Muscle layer of colon (tissue), 2 donors: ENCODE data around the gene EMSY.
"Not testable (repeated sequence)": the region's sequence is repeated elsewhere in the genome, so short reads cannot be mapped to it uniquely, and the experiment has no call there.

Experiments used
- H3K27ac ChIP-seq: one replicate; pipeline ENCODE4 v1.7.0; 2013; ENCODE audit warnings: low read depth, mild to moderate bottlenecking, low read length, moderate library complexity
- H3K27me3 ChIP-seq, 2 donors: one replicate each; pipeline ENCODE4 v1.7.0; 2013; ENCODE audit warnings: low read length in 2 of 2, mild to moderate bottlenecking in 2 of 2; ENCODE audit not compliant: insufficient read depth in 2 of 2, control insufficient read depth in 1 of 2
- H3K36me3 ChIP-seq: one replicate; pipeline ENCODE4 v1.7.0; 2013; ENCODE audit warnings: mild to moderate bottlenecking, low read length; ENCODE audit not compliant: insufficient read depth
- H3K4me1 ChIP-seq: one replicate; pipeline ENCODE4 v1.7.0; 2013; ENCODE audit warnings: mild to moderate bottlenecking, low read length; ENCODE audit not compliant: insufficient read depth
- H3K4me3 ChIP-seq, 2 donors: one replicate each; pipeline ENCODE4 v1.7.0; 2013; ENCODE audit warnings: low read length in 2 of 2, low read depth in 1 of 2, mild to moderate bottlenecking in 1 of 2, moderate library complexity in 1 of 2
- H3K9ac ChIP-seq: one replicate; pipeline ENCODE4 v1.7.0; 2013; ENCODE audit warnings: low read length
- H3K9me3 ChIP-seq: one replicate; pipeline ENCODE4 v1.7.0; 2013; ENCODE audit warnings: mild to moderate bottlenecking, low read length
- donor health status: abdominal sarcoma.
- donor health status: Adenocarcinoma of cecum.

EMSY gene, protein sequence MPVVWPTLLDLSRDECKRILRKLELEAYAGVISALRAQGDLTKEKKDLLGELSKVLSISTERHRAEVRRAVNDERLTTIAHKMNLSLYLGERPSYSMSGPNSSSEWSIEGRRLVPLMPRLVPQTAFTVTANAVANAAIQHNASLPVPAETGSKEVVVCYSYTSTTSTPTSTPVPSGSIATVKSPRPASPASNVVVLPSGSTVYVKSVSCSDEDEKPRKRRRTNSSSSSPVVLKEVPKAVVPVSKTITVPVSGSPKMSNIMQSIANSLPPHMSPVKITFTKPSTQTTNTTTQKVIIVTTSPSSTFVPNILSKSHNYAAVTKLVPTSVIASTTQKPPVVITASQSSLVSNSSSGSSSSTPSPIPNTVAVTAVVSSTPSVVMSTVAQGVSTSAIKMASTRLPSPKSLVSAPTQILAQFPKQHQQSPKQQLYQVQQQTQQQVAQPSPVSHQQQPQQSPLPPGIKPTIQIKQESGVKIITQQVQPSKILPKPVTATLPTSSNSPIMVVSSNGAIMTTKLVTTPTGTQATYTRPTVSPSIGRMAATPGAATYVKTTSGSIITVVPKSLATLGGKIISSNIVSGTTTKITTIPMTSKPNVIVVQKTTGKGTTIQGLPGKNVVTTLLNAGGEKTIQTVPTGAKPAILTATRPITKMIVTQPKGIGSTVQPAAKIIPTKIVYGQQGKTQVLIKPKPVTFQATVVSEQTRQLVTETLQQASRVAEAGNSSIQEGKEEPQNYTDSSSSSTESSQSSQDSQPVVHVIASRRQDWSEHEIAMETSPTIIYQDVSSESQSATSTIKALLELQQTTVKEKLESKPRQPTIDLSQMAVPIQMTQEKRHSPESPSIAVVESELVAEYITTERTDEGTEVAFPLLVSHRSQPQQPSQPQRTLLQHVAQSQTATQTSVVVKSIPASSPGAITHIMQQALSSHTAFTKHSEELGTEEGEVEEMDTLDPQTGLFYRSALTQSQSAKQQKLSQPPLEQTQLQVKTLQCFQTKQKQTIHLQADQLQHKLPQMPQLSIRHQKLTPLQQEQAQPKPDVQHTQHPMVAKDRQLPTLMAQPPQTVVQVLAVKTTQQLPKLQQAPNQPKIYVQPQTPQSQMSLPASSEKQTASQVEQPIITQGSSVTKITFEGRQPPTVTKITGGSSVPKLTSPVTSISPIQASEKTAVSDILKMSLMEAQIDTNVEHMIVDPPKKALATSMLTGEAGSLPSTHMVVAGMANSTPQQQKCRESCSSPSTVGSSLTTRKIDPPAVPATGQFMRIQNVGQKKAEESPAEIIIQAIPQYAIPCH (N-terminal part only)

DNA sequence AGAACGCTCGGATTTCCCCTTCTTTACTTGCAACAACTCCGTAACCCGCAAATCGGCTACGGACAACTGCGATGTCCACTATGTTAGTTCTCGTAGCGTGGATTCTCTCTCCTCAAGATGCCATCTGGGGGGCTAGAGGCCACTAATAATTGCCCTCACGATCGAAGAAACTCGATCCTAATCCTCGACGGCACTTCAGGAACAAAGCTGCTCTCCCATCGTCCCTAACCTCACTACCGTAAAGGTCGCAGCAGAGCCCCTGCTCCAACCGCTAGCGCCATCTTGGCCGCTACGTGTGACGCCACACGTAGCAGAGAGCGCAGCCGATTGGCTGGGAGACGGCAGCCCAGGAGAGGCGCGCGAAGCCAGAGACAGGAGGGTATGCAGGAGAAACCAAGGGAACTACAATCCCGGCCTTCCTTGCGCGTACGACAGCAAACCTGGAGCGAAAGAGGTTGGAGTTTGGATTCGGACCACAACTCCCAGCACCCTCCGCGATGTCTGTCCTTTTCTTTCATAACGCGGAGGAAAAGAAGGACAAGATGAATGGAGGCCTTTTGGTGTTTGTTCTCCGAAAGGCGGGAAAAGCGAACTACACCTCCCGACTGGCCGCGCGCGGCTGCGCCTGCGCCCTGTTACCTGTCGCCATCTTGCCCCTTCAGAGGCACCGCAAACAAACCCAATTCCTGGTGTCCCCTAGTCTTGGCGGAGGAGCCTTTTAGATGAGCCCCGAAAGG lies at the start of gene EMSY:
EMSY (plus strand) TSS at position 635 of the 737 bp plus-strand sequence. CDS start 1,921 bp downstream, outside the sequence.
- Histone ChIP-seq H3K9me3 (no peaks in the 10 kb centered on the region), H3K27me3 (no peaks in the 10 kb centered on the region), H3K36me3 (peaks cover 11% of the 10 kb centered on the region), H3K4me3 (peak within 1 kb of the TSS; percentile 95 to 97), H3K27ac (peak within 1 kb of the TSS; percentile 87), H3K4me1 (peaks cover 12% of the 10 kb centered on the region), H3K9ac (peak within 1 kb of the TSS; percentile 99)

DNA sequence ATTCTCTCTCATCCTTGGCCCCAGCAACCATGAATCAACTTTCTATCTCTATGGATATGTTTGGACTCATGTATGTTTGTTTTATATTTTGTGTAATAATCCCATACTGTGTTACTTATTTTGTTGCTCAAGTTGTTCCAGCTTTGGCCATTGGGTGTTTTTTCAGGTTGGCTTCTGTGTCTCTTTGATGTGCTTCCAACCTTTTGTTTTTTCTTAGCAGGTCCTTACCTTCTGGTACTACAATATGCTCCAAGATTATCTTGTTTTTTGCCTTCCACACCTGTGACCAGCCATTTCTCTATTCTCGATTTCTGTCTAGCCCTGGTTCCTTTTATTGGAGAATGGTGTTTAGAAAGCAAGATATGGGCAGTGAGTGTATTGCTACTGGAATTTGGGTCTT lies 49.5 kb upstream of the EMSY start:
- no peaks in the 10 kb centered on the region for H3K27me3 ChIP-seq
- no peak overlapping the region for H3K4me3 ChIP-seq
- no peak overlapping the region for H3K27ac ChIP-seq
- no peak overlapping the region for H3K9ac ChIP-seq
- H3K36me3 ChIP-seq: no peaks in the 10 kb centered on the region
- H3K9me3 ChIP-seq: no peaks in the 10 kb centered on the region
- H3K4me1 ChIP-seq: peaks cover 7% of the 10 kb centered on the region

DNA sequence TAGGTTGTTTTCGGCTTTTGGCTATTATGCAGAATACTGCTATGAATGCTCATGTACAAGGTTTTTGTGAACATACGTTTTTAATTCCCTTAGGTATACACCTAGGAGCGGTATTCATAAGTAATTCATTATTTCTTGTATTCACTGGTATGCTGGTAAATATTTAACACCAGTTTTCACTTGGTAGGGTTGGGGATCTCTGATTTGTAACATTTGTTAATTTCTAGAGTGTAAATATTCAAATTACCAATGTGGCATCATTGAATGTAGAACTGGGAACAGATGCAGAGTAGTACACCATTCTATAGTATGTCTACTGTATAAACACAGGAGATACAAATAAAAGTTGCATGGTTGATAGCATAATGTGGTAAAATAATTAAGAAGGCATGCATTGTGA lies 47.4 kb upstream of the EMSY start:
- Histone ChIP-seq H3K4me1 (no peaks in the 10 kb centered on the region), H3K4me3 (no peak overlapping the region), H3K27ac (no peak overlapping the region), H3K9me3 (no peaks in the 10 kb centered on the region), H3K36me3 (no peaks in the 10 kb centered on the region), H3K9ac (no peak overlapping the region), H3K27me3 (no peaks in the 10 kb centered on the region)

DNA sequence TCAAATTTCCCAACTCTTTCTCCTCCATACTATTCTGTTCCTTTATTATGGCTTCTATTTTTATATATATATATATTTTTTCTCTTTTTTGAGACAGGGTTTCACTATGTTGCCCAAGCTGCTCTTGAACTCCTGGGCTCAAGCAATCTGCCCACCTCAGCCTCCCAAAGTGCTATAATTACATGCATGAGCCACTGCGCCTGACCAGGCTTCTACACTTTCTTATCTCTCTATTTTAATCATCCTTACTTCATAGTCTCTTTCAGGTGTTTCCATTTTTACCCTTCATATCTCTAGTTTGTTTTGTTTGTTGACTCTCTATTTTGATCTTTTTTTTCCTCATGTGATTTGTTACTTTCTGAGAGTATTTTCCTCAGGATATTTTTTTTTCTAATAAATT lies 43.9 kb upstream of the EMSY start:
- H3K27me3 ChIP-seq: no peaks in the 10 kb centered on the region

DNA sequence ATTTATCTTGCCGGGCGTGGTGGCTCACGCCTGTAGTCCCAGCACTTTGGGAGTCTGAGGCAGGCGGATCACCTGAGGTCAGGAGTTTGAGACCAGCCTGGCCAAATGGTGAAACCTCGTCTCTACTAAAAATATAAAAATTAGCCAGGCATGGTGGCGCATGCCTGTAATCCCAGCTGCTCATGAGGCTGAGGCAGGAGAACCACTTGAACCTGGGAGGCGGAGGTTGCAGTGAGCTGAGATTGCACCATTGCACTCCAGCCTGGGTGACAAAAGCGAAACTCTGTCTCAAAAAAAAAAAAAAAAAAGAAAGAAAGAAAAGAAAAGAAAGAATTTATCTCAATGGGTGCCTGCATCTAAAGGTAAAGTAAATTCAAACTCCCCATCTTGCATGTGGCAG lies 43.3 kb upstream of the EMSY start:
- not testable (repeated sequence) for H3K27me3 ChIP-seq, H3K9me3 ChIP-seq, H3K9ac ChIP-seq, H3K36me3 ChIP-seq, H3K4me1 ChIP-seq, H3K4me3 ChIP-seq, H3K27ac ChIP-seq

More for the DNA sequence above, 43.9 kb upstream of the EMSY start:
- Histone ChIP-seq H3K4me3 (no peak overlapping the region), H3K27ac (no peak overlapping the region), H3K36me3 (no peaks in the 10 kb centered on the region), H3K9ac (no peak overlapping the region), H3K4me1 (no peaks in the 10 kb centered on the region), H3K9me3 (no peaks in the 10 kb centered on the region)

DNA sequence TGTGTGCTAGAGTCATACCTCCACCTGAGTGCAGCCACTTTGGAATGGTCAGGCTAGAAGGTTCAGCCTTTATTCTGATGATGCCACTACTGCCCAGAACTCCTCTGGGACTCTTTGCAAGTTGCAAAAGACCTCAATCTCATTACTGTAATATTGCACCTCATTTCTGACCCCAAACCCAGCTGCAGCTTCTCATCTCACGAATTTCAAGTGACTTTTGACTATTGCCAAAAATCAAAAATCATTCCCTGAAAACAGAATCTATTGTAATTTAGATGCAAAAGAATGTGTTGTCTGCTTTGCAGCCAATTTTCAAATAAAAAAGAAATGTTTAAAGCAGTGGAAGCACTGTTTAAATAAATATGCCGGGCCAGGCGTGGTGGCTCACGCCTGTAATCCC lies 38.5 kb upstream of the EMSY start:
- no peak overlapping the region for H3K9ac ChIP-seq
- H3K4me3 ChIP-seq: no peak overlapping the region
- no peak overlapping the region for H3K27ac ChIP-seq
- no peaks in the 10 kb centered on the region for H3K27me3 ChIP-seq
- no peaks in the 10 kb centered on the region for H3K36me3 ChIP-seq
- H3K9me3 ChIP-seq: no peaks in the 10 kb centered on the region
- H3K4me1 ChIP-seq: no peaks in the 10 kb centered on the region

DNA sequence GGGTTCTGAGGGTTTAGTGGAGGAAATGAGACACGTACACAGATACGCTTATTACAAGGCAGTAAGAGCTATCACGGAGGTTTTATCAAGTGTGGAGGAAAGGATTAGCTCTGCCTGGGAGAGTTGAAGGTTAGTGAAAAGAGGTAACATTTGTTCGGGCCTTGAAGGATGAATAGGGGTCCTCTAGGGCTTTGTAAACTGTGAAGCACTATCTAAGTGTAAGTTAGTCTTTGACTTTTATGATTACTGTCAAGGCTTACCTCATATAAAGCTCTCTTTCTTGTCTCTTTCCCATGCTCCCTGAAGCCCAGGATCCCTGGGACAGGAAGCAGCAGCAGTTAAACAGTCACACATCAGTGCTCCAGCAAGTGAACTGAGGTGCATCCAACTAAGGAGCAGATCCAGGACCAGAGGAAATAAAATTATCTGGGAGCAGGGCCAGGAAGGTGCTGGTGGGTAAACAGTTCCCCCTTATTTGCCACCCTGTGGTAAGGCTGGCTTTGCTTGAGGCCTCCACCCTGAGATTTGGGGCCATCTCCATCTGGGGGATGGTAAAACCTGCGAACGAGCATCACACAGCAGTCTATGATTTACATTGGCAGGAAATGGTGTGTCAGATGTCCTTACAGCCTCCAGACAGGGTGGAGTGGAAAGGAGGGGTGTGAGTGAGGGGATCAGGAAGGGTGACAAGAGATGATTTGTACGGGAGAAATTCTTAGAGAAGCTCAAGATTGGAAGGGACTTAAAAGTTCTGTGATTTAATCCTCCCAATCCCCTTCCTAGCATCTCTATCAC lies 36.5 kb upstream of the EMSY start:
- H3K4me1 ChIP-seq: no peaks in the 10 kb centered on the region
- H3K9me3 ChIP-seq: no peaks in the 10 kb centered on the region
- H3K27me3 ChIP-seq: no peaks in the 10 kb centered on the region
- H3K27ac ChIP-seq: no peak overlapping the region
- H3K4me3 ChIP-seq: no peak overlapping the region
- no peak overlapping the region for H3K9ac ChIP-seq
- no peaks in the 10 kb centered on the region for H3K36me3 ChIP-seq

DNA sequence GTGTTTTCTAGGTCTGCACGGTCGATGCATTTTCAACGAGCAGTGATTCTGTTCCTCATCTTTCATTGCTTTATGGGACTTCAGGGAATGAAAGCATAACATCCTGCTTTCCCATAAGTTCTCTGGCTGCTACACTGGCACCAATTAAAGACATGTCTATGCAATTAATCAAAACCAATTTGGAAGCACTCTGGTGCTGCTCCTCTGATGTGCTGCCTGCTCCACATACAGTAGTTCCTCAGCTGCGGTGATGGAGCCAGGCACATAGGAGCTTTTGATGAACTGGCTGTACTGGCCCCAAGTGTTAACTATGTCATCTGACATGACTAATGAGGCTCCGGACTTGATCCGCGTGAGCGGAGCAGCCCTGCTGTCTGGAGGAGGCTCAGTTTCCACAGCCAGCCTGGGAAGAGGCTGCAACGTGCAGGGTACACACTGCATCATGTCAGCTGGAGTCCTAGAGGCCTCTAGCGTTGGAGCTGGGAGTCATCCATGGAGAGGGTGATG lies 33.9 kb upstream of the EMSY start:
- H3K9ac ChIP-seq: no peak overlapping the region
- no peaks in the 10 kb centered on the region for H3K4me1 ChIP-seq
- no peaks in the 10 kb centered on the region for H3K36me3 ChIP-seq
- no peak overlapping the region for H3K27ac ChIP-seq
- H3K27me3 ChIP-seq: no peaks in the 10 kb centered on the region
- H3K4me3 ChIP-seq: no peak overlapping the region
- no peaks in the 10 kb centered on the region for H3K9me3 ChIP-seq

DNA sequence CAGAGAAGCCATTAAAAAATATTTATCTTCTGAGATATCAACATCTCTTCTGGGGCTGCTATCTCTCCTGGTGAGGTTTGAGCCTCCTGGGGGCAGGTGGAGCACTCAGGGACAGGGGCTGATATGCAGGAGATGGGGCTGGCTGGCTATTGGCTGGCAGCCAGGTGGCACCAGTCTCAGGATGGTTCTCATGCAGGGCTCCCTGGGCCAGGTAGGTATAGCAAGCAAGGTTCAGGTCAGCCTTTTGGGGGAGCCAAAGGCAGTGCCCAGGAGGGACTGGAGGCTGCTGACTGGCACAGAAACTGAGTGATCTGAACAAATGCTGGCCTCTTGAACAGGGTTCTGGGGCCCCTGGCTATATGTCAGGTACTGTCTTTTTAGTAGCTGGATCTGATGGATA lies 29.7 kb upstream of the EMSY start:
- no peaks in the 10 kb centered on the region for H3K9me3 ChIP-seq
- no peak overlapping the region for H3K9ac ChIP-seq
- H3K27me3 ChIP-seq: no peaks in the 10 kb centered on the region
- H3K36me3 ChIP-seq: no peaks in the 10 kb centered on the region
- no peak overlapping the region for H3K4me3 ChIP-seq
- H3K4me1 ChIP-seq: no peaks in the 10 kb centered on the region
- H3K27ac ChIP-seq: no peak overlapping the region

DNA sequence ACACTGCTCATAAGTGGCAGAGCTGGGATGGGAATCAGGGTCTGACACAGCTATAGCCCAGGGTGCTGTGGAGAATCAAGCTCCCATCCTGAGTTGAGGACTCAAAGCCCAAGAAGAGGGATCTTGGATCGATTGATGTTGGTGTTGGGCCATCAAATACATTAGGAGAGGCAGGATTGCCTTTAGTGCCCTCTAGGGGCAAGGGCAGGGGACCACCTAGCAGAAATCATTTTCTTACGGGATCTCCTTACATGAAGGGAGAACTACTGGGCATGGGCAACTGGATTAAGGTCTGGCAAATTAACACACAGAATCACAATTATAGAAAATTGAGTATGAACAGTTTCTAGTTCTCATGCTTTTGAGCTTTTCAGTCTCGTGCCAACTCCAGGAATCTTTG lies 24.9 kb upstream of the EMSY start:
- H3K27me3 ChIP-seq: no peaks in the 10 kb centered on the region
- no peak overlapping the region for H3K27ac ChIP-seq
- no peak overlapping the region for H3K9ac ChIP-seq
- H3K36me3 ChIP-seq: no peaks in the 10 kb centered on the region
- H3K9me3 ChIP-seq: no peaks in the 10 kb centered on the region
- no peak overlapping the region for H3K4me3 ChIP-seq
- H3K4me1 ChIP-seq: no peaks in the 10 kb centered on the region
